Natural killer cell treated with Interleukin-12 subunit alpha and Interleukin-12 subunit beta and Interleukin-15 and Interleukin-18, amount 100 ng/mL, for 72 hours (primary cell): ENCODE data around the gene SYT8. TPM values are rescaled to one million over a fixed set of nuclear protein-coding genes. Genes with fewer than 3 reads are reported as not detected.

Experiments used
- ATAC-seq, 2 donors: fragments of 150-1000 bp; cut with Tn5 transposase in 1 of 2; sonication (Bioruptor Pico), chemical (Tn5 transposase) in 1 of 2; 2 replicates each; pipeline ENCODE4 v1.10.0; 2021
- DNase-seq: peaks from one replicate; pipeline ENCODE4 v3.0.0; 2022; ENCODE audit warnings: low spot score
- H3K27ac Mint-ChIP-seq, 2 donors: 1 replicate in 1 of 2; 2 replicates in 1 of 2; pipeline ENCODE4 v1.8.0; 2022; ENCODE audit warnings: mixed read lengths in 2 of 2, mild to moderate bottlenecking in 1 of 2, moderate library complexity in 1 of 2
- H3K27me3 Mint-ChIP-seq, 2 donors: 1 replicate in 1 of 2; 2 replicates in 1 of 2; pipeline ENCODE4 v1.8.0; 2022; ENCODE audit warnings: mixed read lengths in 2 of 2
- H3K36me3 Mint-ChIP-seq: one replicate; pipeline ENCODE4 v1.8.0; 2022; ENCODE audit warnings: mixed read lengths
- H3K4me1 Mint-ChIP-seq, 2 donors: 1 replicate in 1 of 2; 2 replicates in 1 of 2; pipeline ENCODE4 v1.8.0; 2022; ENCODE audit warnings: low read depth in 2 of 2, mixed read lengths in 2 of 2, mild to moderate bottlenecking in 1 of 2
- H3K4me3 Mint-ChIP-seq: one replicate; pipeline ENCODE4 v1.8.0; 2022; ENCODE audit warnings: mixed read lengths
- H3K9me3 Mint-ChIP-seq: 2 replicates; pipeline ENCODE4 v1.8.0; 2022; ENCODE audit warnings: mixed read lengths
- total RNA-seq, 2 donors: library from RNA; stranded (reverse); gene quantifications; one replicate each; pipeline ENCODE4 v1.2.3, GENCODE V29; 2022

The SYT8 gene
- total RNA-seq, 2 donors from 2014 or later: not detected

DNA sequence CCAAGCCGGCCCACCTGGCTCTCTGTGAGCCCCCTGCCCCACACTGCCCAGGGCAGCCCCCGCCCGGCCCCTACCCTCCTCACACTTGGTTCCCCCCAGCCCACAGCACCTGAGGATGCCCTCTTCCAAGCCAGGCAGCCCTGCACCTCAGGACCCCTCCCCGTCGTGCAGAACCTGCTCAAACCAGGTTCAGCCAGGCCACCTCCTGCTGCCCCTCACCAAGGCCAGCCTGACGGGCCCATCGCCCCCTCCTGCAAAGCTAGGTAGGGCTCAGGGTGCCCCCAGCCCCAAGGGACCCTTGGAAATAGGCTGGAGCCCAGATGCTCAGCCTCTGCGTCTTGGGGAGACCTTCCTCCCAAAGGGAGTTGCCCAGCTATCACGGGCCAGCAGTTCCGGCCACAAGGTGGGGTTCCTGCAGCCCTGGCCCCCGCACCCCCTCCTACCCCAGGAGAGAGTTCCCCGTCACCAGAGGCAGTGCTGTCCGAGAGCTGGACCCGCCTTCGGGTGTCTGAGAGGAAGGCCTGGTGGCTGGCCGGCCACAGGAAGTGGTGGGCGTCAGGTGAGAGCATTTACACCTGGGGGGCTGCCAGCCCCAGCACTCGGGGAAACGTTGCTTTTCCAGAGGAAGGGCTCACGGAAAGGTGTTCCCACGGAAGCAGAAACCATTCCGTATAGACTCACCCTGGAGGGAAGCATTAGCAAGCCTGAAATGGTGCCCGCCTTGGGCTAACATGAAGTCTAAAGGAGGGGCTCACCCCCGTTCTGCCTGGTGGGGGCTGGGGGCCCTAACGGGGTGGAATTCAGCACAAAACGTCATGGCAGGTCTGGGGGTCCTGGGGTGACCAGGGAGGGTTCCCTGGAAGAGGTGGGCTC, 3.2 kb upstream of the SYT8 start:
- Mint-ChIP-seq H3K27me3 (peaks cover 0 to 7% of the 10 kb centered on the region in 2 donors), H3K36me3 (no peaks in the 10 kb centered on the region), H3K9me3 (no peaks in the 10 kb centered on the region), H3K4me3 (no peak overlapping the region), H3K27ac (peak overlapping the region in 1 of 2 donors; percentile 50), H3K4me1 (peaks cover 0 to 5% of the 10 kb centered on the region in 2 donors)
- DNase-seq (peak; percentile 56), ATAC-seq (no peak)

DNA sequence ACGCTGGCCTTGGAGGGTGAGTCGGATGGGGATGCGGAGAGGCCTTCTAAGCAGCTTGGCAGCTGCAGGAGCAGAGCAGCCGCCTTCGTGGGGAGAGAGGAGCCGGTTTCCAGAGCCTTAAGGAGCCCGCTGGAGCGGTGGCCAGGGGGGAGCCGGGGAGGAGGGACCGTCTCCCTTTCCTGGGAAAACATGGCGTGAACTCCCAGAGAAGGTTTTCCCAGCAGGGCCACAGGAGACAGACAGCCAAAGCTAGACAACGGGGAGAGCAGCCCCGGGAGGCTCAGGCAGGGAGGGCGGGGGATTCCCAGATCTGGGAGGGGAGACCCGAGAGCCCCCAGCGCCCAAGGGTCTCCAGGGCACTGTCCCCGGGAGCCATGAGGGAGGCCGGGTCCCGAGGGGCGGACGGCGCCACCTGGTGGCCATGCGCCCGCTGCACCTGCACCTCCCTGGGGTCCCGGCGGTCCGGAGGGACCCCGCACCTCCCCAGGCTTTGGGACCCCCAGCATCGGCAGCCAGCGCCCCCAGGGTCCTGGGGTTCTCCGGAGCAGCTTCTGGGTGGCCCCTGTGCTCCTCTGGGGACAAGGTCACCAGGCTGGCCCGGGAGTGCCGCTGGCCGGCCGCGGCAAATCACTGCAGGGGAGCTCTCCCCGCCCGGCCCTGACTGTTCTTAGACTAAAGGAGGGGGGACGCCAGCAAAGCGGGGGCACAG, 2.4 kb upstream of the SYT8 start:
- Mint-ChIP-seq H3K36me3 (no peaks in the 10 kb centered on the region), H3K4me1 (peaks cover 0 to 5% of the 10 kb centered on the region in 2 donors), H3K4me3 (no peak overlapping the region), H3K27me3 (peaks cover 0 to 7% of the 10 kb centered on the region in 2 donors), H3K27ac (peak overlapping the region in 1 of 2 donors; percentile 50), H3K9me3 (no peaks in the 10 kb centered on the region)
- DNase-seq: peak; percentile 71
- ATAC-seq: peak; percentile 66 to 81

DNA sequence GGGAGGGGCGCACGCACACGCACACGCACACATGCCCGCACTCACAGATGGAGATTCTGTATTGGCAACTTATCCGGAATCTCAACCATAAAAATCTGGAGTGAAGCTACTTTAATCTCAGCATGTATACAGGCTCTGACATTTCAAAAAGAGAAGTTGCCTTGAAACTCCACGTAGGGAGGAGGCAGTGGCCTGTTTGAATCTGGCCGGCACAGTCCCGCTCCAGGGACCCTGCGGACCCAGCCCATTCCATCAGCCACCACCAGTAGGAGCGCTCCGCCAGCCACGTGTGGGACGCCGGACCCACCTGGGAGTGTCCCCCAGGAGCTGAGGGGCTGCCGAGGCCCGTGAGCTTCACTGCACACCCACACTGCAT, 1.9 kb upstream of the SYT8 start:
- Mint-ChIP-seq H3K27ac (no peak overlapping the region), H3K4me1 (peaks cover 0 to 5% of the 10 kb centered on the region in 2 donors), H3K4me3 (no peak overlapping the region), H3K27me3 (peaks cover 0 to 3% of the 10 kb centered on the region in 2 donors), H3K36me3 (no peaks in the 10 kb centered on the region), H3K9me3 (no peaks in the 10 kb centered on the region)
- DNase-seq (peak; percentile 31), ATAC-seq (no peak)

DNA sequence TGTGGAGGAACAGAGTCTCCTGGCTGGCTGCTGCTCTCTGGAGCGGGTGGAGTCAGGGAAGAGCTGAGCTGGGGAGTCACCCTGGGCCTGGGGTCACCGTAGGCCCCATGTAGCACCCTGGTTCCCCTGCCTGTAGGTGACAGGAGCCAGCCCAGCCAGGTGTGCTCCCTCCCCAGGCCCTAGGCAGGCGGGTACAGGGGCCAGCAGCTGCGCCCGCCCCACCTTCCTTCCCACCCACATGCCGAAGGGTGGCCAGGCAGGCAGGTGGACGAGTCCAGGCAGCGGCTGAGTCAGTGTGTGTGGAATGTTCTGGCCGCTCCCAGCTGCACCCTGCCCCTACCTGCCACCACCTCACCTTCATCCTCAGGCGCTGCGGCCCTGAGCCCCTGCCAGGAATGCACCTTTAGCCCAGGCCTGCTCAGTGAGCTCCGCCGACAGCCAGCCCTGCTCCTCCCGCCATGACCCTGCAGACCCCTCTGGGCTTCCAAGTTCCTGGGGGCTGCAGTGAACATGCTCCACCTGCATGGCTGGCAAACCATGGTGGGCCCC, 654 bp upstream of the SYT8 start:
- H3K9me3 Mint-ChIP-seq: no peaks in the 10 kb centered on the region
- no peak for DNase-seq
- no peak overlapping the region for H3K4me3 Mint-ChIP-seq
- peaks cover 0 to 2% of the 10 kb centered on the region in 2 donors for H3K4me1 Mint-ChIP-seq
- H3K36me3 Mint-ChIP-seq: no peaks in the 10 kb centered on the region
- no peak overlapping the region for H3K27ac Mint-ChIP-seq
- no peak for ATAC-seq
- H3K27me3 Mint-ChIP-seq: no peaks in the 10 kb centered on the region

DNA sequence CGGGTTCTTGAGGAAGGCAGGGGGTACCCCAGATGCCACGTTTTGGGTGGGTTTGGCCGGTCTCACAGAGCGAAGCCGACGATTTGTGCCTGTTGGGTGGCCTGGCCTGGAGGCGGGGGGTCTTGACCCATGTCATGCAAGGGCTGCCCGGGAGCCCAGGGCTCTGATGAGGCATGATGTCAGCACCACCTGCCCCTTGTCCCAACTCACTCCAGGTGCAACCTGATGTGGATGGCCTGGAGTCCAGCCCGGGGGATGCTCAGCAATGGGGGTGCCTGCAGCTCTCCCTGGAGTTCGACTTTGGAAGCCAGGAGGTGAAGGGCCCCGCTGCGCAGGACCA, 851 bp downstream of the SYT8 start:
- Mint-ChIP-seq H3K9me3 (no peaks in the 10 kb centered on the region), H3K4me3 (no peak overlapping the region), H3K27ac (no peak overlapping the region), H3K27me3 (no peaks in the 10 kb centered on the region), H3K4me1 (peaks cover 0 to 8% of the 10 kb centered on the region in 2 donors), H3K36me3 (no peaks in the 10 kb centered on the region)
- no peak for ATAC-seq
- DNase-seq: no peak

DNA sequence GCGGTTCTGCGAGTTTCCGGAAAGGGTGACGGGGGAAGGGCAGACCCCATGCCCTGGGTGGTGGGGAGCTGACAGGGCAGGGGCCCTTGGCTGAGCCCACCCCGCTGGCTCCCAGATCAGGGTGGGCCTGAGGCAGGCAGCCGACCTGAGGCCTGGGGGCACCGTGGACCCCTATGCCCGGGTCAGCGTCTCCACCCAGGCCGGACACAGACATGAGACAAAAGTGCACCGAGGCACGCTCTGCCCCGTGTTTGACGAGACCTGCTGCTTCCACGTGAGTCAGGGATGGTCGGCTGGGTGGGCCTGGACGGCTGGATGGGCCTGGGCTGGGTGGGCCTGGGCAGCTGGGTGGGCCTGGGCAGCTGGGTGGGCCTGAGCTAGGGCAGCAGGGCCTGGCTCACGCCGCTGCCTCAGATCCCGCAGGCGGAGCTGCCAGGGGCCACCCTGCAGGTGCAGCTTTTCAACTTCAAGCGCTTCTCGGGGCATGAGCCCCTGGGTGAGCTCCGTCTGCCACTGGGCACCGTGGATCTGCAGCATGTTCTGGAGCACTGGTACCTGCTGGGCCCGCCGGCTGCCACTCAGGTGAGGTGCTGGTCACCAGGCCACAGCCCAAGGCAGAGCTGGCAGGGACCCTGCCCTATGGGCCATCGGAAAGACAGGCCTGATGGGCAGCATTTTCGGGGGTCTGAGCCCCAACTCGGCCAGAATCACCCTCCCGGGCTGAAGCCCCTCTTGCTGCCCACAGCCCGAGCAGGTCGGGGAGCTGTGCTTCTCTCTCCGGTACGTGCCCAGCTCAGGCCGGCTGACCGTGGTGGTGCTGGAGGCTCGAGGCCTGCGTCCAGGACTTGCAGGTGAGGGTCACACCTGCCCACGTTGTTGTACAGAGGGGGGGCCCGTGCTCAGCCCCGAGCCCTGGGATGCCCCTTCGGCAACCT, 1.5 kb downstream of the SYT8 start:
- H3K36me3 Mint-ChIP-seq: no peaks in the 10 kb centered on the region
- ATAC-seq (no peak), DNase-seq (peak; percentile 56)
- H3K4me3 Mint-ChIP-seq: no peak overlapping the region
- peaks cover 0 to 8% of the 10 kb centered on the region in 2 donors for H3K4me1 Mint-ChIP-seq
- H3K9me3 Mint-ChIP-seq: no peaks in the 10 kb centered on the region
- no peak overlapping the region for H3K27ac Mint-ChIP-seq
- H3K27me3 Mint-ChIP-seq: no peaks in the 10 kb centered on the region

DNA sequence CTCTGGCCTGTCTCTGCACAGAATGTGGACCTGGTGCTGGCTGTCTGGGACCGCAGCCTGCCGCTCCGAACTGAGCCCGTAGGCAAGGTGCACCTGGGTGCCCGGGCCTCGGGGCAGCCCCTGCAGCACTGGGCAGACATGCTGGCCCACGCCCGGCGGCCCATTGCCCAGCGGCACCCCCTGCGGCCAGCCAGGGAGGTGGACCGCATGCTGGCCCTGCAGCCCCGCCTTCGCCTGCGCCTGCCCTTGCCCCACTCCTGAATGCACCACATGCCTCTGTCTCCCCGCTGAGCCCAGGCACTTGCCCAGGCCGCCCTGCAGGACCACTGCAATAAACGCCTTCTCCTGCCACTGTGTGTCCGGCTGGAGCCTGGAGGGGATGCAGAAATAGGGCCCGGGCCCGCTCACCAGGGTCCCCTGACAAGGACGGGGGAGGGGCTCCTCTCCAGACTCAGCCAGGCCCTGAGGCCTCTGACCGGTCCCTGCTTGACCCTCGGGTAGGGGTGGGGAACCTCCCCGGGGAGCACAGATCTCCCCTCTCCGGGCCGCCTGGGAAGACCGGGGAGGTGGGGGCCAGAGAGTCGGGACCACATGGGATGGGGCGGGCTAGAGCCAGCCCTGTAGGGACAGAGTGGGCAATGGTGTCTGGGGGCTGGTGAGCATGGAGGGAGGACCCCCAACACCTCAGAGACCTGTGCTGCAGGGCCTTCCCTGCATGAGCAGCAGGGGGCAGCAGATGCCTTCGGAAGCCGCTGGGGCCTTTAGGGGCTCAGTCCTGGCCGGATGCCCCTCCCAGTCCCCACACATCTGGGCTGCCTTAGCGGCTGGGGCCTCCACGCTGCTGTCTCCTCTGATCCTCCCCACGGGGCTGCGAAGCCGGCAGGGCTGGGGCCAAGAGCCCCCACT, 2.6 kb downstream of the SYT8 start:
- Mint-ChIP-seq H3K4me1 (peaks cover 0 to 5% of the 10 kb centered on the region in 2 donors), H3K4me3 (no peak overlapping the region), H3K27me3 (no peaks in the 10 kb centered on the region), H3K27ac (no peak overlapping the region), H3K36me3 (no peaks in the 10 kb centered on the region), H3K9me3 (no peaks in the 10 kb centered on the region)
- DNase-seq (peak; percentile 82), ATAC-seq (peak; percentile 85 to 86)

DNA sequence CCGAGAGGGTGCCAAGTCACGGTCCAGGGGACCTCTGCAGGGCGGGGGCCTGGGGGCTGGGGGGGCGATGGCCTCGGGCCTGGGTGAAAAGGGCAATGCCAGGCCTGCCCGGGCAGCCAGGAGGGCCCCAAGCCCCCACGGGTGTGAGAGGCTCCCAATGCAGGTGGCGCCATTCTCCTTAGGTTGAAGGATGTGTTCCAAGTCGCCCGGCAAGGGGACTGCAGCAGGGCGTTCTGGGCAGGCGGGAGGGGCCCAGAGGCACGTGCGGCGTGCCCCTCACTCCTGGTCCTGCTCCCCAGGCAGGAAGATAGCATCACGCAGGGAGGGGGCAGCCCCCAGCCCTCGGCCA, 3.3 kb downstream of the SYT8 start:
- Mint-ChIP-seq H3K27ac (no peak overlapping the region), H3K4me1 (peaks cover 0 to 5% of the 10 kb centered on the region in 2 donors), H3K27me3 (no peaks in the 10 kb centered on the region), H3K4me3 (no peak overlapping the region), H3K36me3 (no peaks in the 10 kb centered on the region), H3K9me3 (no peaks in the 10 kb centered on the region)
- DNase-seq (no peak), ATAC-seq (no peak)

DNA sequence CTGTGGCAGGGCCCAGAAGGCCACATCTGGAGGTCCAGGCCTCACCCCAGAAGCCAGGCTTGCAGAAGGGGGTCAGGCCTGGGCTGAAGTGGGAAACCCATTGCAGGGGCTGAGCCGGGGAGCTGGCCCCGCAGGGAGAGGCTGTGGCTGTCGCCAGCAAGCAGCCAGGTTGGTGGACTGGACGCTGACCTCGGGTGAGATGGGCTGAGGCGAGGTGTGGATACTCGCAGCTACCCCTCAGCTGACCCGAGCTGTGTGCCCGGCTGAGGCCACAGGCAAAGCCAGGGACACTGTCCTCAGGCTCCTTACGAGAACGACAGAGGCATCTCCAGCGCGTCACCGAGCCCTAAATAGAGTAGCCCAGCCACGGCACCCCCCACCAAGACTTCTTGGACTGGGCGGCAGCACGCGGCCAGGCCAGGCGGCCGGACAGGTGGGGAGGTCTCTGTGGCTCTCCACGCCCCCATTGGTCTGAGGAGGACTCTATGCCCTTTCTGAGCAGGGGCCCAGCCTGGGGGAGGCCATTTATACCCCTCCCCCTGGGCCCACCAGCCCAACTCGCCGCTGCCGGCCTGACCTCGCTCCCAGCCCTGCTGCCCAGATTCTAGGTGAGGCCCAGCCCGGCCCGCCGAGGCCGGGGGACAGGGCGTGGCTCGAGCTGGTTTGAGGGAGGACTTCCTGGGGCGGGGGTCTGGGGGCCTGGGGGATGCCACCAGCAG, 3.8 kb downstream of the SYT8 start, which contains the start of gene TNNI2:
TSS of gene TNNI2 (plus strand) at position 556 of the 719 bp plus-strand sequence. CDS start 716 bp downstream, outside the sequence.
- Mint-ChIP-seq H3K4me3 (no peak within 1 kb of the TSS), H3K9me3 (no peaks in the 10 kb centered on the region), H3K36me3 (no peaks in the 10 kb centered on the region), H3K27ac (peak within 1 kb of the TSS in 1 of 2 donors; percentile 48), H3K27me3 (no peaks in the 10 kb centered on the region), H3K4me1 (peaks cover 4 to 8% of the 10 kb centered on the region in 2 donors)
- DNase-seq: peak; percentile 44
- ATAC-seq: no peak

DNA sequence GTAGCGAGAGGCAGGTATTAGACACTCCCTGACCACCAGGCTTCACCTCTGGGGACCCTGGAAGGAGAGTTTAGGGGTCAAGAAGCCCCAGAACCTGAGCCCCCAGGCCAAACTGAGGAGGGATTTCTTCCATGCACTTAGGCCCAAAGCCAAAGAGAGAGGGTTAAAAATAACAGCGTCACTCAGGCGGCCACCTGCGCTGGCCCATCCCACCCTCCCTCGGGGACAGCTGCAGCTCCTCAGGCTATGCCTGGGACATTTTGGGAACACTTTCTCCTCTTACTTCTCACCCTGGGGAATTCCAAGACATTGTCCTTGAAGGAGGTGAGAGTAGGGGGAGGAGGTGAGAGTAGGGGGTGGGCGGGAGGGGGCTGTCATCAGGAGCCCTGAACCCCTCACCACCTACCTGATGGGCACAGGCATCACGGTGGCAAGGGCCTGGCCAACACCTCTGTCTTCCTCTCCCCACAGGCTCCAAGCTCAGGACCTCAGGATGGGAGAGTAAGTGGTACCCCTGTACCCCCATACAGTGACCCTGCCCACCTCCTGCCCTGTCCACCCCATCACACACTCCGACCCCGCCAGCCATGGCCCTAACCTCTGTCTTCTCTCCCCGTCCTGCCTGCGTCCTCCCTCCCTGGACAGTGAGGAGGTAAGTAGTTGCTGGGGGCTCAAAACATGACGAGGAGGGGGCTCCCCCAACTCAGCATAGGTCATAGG, 4.6 kb downstream of the SYT8 start:
- peak overlapping the region in 1 of 2 donors; percentile 48 for H3K27ac Mint-ChIP-seq
- no peak overlapping the region for H3K4me3 Mint-ChIP-seq
- ATAC-seq: no peak
- peaks cover 9 to 15% of the 10 kb centered on the region in 2 donors for H3K4me1 Mint-ChIP-seq
- no peaks in the 10 kb centered on the region for H3K36me3 Mint-ChIP-seq
- no peaks in the 10 kb centered on the region for H3K9me3 Mint-ChIP-seq
- DNase-seq: no peak
- no peaks in the 10 kb centered on the region for H3K27me3 Mint-ChIP-seq

DNA sequence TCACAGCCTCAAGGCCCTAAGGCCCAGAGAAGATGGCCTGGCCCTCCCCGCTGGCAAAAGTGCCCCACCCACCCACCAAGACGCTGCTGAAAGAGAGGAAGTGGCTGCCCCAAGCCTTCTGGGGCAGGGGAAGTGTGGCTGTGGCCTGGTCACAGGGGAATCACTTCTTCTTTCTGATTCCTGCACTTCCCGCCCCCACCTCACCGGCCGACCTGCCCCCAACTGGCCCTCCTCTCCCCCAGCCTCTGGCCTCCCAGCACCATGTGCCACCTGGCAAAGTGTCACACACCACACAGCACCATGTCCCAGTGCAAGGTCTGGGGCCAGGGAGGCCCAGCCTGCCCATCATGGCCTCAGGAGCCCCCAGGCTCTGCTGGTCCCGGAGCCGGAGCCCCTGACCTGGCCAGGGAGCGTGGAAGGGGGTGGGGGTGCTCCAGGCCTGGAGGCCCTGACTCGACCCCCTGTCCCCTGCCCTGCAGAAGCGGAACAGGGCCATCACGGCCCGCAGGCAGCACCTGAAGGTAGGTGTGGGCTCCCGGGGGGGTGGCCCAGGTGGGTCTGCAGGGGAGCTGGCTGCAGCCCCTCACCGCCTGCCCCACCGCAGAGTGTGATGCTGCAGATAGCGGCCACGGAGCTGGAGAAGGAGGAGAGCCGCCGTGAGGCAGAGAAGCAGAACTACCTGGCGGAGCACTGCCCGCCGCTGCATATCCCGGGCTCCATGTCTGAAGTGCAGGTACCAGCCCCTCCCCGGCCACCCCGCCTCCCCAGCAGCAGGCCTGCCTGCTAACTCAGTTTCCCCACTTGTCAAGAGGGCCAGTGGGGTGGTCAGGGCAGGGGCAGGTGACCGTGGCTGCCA, 5.4 kb downstream of the SYT8 start:
- ATAC-seq (peak; percentile 49 to 50), DNase-seq (no peak)
- H3K27me3 Mint-ChIP-seq: peaks cover 0 to 6% of the 10 kb centered on the region in 2 donors
- H3K9me3 Mint-ChIP-seq: no peaks in the 10 kb centered on the region
- H3K27ac Mint-ChIP-seq: peak overlapping the region in 1 of 2 donors; percentile 48
- H3K4me3 Mint-ChIP-seq: no peak overlapping the region
- H3K36me3 Mint-ChIP-seq: no peaks in the 10 kb centered on the region
- peaks cover 17 to 21% of the 10 kb centered on the region in 2 donors for H3K4me1 Mint-ChIP-seq
